Hepatocyte (in vitro differentiated cells): Measurements from ENCODE around the gene FGFR3. TPM values are rescaled to one million over a fixed set of nuclear protein-coding genes. Genes with fewer than 3 reads are reported as not detected.
A peak's percentile ranks its signal among the peaks of the same experiment; 100 is the strongest.

Experiments used
- DNase-seq: peaks from one replicate; pipeline ENCODE4 v3.0.0-alpha.2; 2016; ENCODE audit warnings: low spot score
- H2AFZ ChIP-seq: fragments of 200-600 bp; sonication (generic); 2 replicates; pipeline ENCODE4 v1.6.0; 2016; ENCODE audit warnings: antibody characterized with exemption, mild to moderate bottlenecking
- H3K27ac ChIP-seq: fragments of 200-600 bp; sonication (generic); 2 replicates; pipeline ENCODE4 v1.5.1; 2016; ENCODE audit warnings: mild to moderate bottlenecking
- H3K27me3 ChIP-seq: fragments of 200-600 bp; sonication (generic); 2 replicates; pipeline ENCODE4 v1.6.1; 2016
- H3K36me3 ChIP-seq: fragments of 200-600 bp; sonication (generic); replicated peaks from 2 replicates; pipeline ENCODE4 v1.5.1; 2016; ENCODE audit warnings: low read depth; ENCODE audit not compliant: insufficient read depth
- H3K4me1 ChIP-seq: fragments of 200-600 bp; sonication (generic); 2 replicates; pipeline ENCODE4 v1.5.1; 2016; ENCODE audit warnings: mild to moderate bottlenecking, moderate library complexity; ENCODE audit not compliant: insufficient read depth
- H3K4me2 ChIP-seq: fragments of 200-600 bp; sonication (generic); 2 replicates; pipeline ENCODE4 v1.6.0; 2016
- H3K4me3 ChIP-seq: fragments of 200-600 bp; sonication (generic); 2 replicates; pipeline ENCODE4 v1.5.1; 2016; ENCODE audit warnings: mild to moderate bottlenecking
- H3K79me2 ChIP-seq: fragments of 200-600 bp; sonication (generic); 2 replicates; pipeline ENCODE4 v1.6.0; 2017; ENCODE audit warnings: mild to moderate bottlenecking
- H3K9me2 ChIP-seq: fragments of 200-600 bp; sonication (generic); replicated peaks from 2 replicates; pipeline ENCODE4 v1.6.0; 2017; ENCODE audit warnings: mild to moderate bottlenecking; ENCODE audit not compliant: insufficient read depth
- H3K9me3 ChIP-seq: fragments of 200-600 bp; sonication (generic); 2 replicates; pipeline ENCODE4 v1.5.1; 2016; ENCODE audit warnings: low read depth, mild to moderate bottlenecking
- H4K20me1 ChIP-seq: fragments of 200-600 bp; sonication (generic); 2 replicates; pipeline ENCODE4 v1.6.0; 2016; ENCODE audit warnings: mild to moderate bottlenecking; ENCODE audit not compliant: insufficient read depth, poor library complexity, severe bottlenecking
- CTCF ChIP-seq: fragments of 200-600 bp; sonication (generic); IDR thresholded peaks from 2 replicates; pipeline ENCODE4 v1.5.1; 2016; ENCODE audit warnings: antibody characterized with exemption, mild to moderate bottlenecking; ENCODE audit not compliant: poor library complexity
- EZH2 ChIP-seq: fragments of 200-600 bp; sonication (generic); IDR thresholded peaks from 2 replicates; pipeline ENCODE4 v1.6.1; 2016; ENCODE audit warnings: antibody characterized with exemption, mild to moderate bottlenecking, borderline replicate concordance
- EZH2phosphoT487 ChIP-seq: fragments of 200-600 bp; sonication (generic); IDR thresholded peaks from one replicate; pipeline ENCODE4 v1.6.1; 2018; ENCODE audit warnings: antibody characterized with exemption, mild to moderate bottlenecking, low read depth, moderate library complexity; ENCODE audit not compliant: unreplicated experiment, severe bottlenecking
- WGBS: methylation state at CpG from one replicate; pipeline ENCODE4 v1.1.6; 2016; ENCODE audit warnings: low lambda C conversion rate; ENCODE audit errors: missing lambda C conversion rate; 5-methylcytosine and 5-hydroxymethylcytosine counted together
- polyA plus RNA-seq: library from polyadenylated mRNA; unstranded; fragments of >200 nt; fragmentation: Nextera tagmentation; extraction: Ambion mirVana; gene quantifications from 2 replicates; pipeline ENCODE4 v1.2.1, GENCODE V29; 2016
- total RNA-seq: library from RNA; depleted of rRNA; stranded (reverse); fragments of >200 nt; gene quantifications from 2 replicates; pipeline ENCODE4 v1.2.3, GENCODE V29; 2014

Gene FGFR3
- total and polyA plus RNA-seq, 2 experiments from 2014 or later: 82.0 to 99.8 TPM

- peaks cover 27% of the 10 kb centered on the region for H4K20me1 ChIP-seq
- no peak for DNase-seq
- no peak overlapping the region for H2AFZ ChIP-seq
- peak overlapping the region; percentile 96 for H3K27ac ChIP-seq
- no peak overlapping the region for H3K4me3 ChIP-seq
- H3K9me2 ChIP-seq: no peaks in the 10 kb centered on the region
- no peaks in the 10 kb centered on the region for H3K9me3 ChIP-seq
- no peaks in the 10 kb centered on the region for H3K27me3 ChIP-seq
- H3K79me2 ChIP-seq: peaks cover 61% of the 10 kb centered on the region
- no peaks in the 10 kb centered on the region for H3K36me3 ChIP-seq
- no peak for TF ChIP-seq CTCF
- TF ChIP-seq EZH2phosphoT487: no peak
- TF ChIP-seq EZH2: no peak
- H3K4me1 ChIP-seq: peaks cover 45% of the 10 kb centered on the region
- peak overlapping the region; percentile 93 for H3K4me2 ChIP-seq
- WGBS: 90% methylated on average over 14 of the region's 14 CpGs
Measured at GRCh38 chr4:1796486-1797204, 3.6 kb downstream of the FGFR3 start.

- no peak for DNase-seq
- Histone ChIP-seq H3K9me3 (no peaks in the 10 kb centered on the region), H3K4me2 (peak overlapping the region; percentile 93), H4K20me1 (peaks cover 27% of the 10 kb centered on the region), H3K79me2 (peaks cover 61% of the 10 kb centered on the region), H3K27me3 (no peaks in the 10 kb centered on the region), H3K36me3 (no peaks in the 10 kb centered on the region), H3K4me1 (peaks cover 45% of the 10 kb centered on the region), H3K4me3 (no peak overlapping the region), H2AFZ (no peak overlapping the region), H3K9me2 (no peaks in the 10 kb centered on the region), H3K27ac (peak overlapping the region; percentile 96)
- TF ChIP-seq CTCF (no peak), EZH2 (no peak), EZH2phosphoT487 (no peak)
- 89% methylated on average over 16 of the region's 16 CpGs for WGBS
Measured at GRCh38 chr4:1797298-1797860, 4.3 kb downstream of the FGFR3 start.

- Histone ChIP-seq H3K4me3 (no peak overlapping the region), H3K27ac (peak overlapping the region; percentile 96), H2AFZ (no peak overlapping the region), H3K9me2 (no peaks in the 10 kb centered on the region), H4K20me1 (peaks cover 27% of the 10 kb centered on the region), H3K4me1 (peaks cover 41% of the 10 kb centered on the region), H3K79me2 (peaks cover 61% of the 10 kb centered on the region), H3K4me2 (peak overlapping the region; percentile 93), H3K36me3 (no peaks in the 10 kb centered on the region), H3K9me3 (no peaks in the 10 kb centered on the region), H3K27me3 (no peaks in the 10 kb centered on the region)
- 83% methylated on average over 11 of the region's 27 CpGs for WGBS
- TF ChIP-seq EZH2phosphoT487 (no peak), CTCF (no peak)
- DNase-seq: peak; percentile 52
Measured at GRCh38 chr4:1797861-1798579, 4.9 kb downstream of the FGFR3 start.
